ENCODE measurements around the gene GSTM4.
"Not testable (repeated sequence)": the region's sequence is repeated elsewhere in the genome, so short reads cannot be mapped to it uniquely, and the experiment has no call there.

Gene GSTM4

DNA sequence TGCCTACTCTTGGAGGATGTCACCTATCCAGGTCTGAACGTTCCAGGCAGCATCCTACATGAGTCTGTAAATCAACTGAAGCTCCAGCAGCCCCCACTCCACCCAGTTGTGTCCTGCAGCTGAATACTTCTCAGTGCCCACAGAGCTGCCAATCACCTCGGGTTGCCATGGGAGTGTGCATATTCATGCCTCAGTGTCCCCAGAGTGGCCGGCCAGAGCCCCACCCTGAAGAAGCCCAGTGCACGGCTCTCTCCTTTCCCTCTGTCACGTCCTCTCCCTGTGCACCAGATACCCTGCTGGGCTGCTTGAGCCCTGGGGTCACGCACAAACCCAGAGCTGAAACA is 16.1 kb upstream of the GSTM4 start:
- DNase-seq: no peak

- peak; percentile 21 for DNase-seq
Observed at GRCh38 chr1:109640285-109640865, 15.5 kb upstream of the GSTM4 start.

DNA sequence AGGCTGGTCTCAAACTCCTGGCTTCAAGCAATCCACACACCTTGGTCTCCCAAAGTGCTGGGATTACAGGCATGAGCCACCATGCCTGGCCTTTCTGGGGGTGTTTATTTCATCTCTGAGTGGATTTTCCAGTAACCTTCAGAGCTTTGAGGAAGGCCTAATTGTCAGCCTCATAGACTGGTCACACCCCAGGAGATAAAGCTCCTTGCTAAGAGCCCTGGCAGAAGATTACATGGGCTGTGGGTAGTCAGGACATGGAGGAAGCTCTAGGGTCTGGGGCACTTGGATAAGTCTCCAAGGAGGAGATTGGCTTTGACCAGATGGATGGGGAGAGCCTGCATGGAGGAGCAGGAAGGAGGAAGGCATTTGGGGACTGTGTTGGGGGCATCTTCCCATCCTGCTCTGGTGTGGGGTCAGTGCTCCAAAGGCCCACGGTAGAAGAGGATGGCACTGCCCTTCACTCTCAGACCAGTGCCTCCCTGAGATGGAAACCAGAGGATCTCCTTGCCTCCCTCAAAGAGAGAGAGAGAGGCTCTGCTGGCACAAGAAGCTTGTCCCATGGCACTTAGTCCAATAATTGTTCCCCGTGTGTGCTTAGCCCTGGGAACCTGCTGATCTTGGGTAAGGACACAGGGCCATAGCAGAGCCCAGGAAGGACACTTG is 14.7 kb upstream of the GSTM4 start:
- DNase-seq: no peak

DNA sequence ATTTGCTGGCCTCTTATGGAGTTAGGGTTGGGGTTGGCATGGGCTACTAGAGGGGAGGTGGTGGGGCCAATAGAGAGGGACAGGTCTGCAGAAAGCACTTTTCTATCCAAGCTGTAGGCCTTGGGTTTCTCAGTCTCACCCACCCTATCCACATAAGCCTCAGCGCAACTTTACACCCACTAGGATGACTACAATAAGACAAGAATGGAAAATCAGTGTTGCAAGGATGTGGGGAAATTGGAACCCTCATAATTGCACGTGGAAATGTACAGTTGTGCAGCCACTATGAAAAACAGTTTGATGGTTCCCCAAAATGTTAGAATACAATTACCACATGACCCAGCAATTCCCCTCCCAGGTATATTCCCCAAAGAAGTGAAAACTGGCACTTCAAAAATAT is 14.0 kb upstream of the GSTM4 start:
- DNase-seq: no peak

DNA sequence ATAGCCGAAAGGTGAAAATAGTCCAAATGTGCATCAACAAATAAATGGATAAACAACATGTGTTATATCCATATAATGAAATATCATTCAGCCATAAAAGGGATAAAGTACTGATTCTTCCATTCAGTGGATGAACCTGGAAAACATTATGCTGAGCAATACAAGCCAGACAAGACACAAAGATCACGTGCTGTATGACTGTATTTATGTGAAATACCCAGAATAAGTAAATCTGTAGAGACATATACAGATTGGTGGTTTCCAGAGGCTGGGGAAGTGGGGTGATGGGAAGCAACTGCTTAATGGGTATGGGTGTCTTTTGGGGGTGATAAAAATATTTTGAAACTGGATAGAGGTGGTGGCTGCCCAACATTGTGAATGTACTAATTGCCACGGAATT is 13.3 kb upstream of the GSTM4 start:
- DNase-seq: no peak

DNA sequence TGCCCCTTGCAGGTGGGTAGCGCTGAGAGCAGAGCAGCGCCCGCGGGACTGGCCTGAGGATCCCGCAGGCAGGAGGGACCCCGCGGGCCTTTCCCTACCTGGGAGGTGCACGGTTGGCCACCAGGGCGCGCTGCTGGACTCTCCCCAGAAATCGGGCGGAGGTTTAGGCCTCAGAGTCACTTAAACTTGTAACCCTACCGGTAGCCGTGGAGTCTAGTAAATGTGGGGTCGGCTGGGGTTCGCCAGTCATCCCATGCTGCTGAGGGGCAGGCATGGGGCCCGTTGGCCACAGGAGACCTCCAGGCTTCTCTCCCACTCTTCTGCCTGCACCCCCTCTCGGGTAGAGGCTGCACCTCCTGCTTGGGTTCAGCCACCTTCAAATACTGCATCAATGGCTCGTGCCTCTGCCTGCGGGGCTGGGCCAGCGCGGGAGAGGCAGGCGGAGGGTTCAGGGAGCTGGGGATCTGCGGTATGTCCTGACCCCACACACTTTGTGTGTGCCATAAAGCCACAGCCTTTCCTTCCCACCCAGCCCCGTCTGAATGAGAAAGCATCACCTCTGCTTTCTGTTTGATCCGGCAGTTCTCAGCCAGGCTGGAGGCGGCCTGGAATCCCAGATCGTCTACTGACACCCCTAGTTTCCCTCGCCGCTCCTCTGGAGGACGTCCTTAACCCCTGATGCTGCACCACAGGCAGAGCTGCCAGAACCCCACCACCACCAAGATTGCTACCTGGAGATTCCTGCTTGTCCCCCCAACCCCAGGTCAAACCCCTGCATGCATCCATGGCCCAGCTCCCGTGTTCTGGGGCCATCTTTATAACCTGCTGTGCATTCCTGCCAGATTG is 12.3 kb upstream of the GSTM4 start:
- peak; percentile 58 for DNase-seq

DNA sequence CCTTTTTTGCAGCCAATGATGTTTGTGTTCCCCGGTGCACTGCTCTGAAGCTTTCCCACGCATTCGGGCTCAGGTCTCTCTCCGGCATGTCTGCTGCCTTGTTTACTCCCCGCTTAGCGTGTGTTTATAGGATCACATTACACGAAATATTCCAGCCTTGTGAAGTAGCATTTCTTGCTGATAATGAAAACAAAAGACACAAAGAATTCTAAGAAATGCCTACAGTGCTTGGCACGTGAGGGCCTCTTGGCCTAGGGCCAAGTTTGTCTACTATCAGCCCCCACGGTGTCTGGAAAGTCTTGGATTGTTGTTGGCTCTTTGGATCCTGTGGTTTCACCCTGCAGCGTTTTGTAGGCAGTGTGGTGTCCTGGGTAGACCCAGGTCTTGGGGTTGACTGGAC is 11.2 kb upstream of the GSTM4 start:
- no peak for DNase-seq

DNA sequence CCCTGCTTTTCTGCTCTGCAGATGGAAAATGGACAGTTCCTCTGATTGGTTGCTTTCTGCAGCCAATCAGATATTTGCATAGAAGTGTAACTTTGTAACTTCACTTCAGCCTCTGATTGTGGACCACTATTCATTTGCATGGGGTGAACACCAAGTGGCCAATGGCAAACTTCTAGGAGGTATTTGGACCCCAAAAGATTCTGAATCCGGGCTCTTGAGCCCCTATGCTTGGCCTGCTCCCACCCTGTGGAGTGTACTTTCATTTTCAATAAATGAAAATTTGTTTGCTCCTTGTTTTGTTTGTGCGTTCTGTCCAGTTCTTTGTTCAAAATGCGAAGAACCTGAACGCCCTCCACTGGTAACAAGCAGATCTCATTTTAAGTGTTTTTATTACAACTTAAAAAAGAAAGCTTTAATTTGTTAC is 6.4 kb upstream of the GSTM4 start:
- no peak for DNase-seq

DNA sequence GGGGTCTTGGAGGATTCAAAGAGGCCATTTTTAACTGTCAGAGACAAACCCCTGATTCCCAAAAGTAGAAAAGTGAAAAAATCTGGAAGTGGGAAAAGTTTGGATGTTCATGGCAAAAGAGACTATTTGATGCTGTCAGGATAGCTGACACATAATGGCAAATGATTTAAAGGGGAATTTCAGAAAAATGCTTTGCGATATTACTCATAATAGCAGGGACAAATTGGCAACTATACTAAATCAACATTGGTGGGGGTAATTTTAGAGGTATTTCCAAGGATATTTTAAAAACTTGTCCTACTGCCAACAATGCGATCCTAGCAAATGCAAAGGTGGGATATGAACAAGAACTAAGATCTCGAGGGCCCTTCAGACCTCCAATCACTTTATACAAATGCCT is 5.3 kb upstream of the GSTM4 start:
- no peak for DNase-seq

DNA sequence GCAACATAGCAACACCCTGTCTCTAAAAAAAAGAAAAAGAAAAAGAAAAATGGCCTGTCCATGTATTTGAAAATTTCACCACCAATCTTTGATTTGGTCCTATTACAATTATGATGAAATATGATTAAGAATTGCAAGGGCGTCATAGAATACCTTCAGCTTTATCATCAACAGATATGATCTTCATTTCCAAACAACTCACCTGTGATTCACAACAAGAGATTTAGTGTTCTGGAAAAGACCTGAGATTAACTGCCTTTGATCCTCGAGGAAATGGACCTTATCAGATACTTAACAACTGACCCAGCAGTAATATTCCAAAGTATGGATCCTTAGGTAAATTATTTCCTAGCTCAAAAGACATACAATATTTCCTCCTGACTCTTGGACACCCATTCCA is 3.5 kb upstream of the GSTM4 start:
- no peak for DNase-seq

DNA sequence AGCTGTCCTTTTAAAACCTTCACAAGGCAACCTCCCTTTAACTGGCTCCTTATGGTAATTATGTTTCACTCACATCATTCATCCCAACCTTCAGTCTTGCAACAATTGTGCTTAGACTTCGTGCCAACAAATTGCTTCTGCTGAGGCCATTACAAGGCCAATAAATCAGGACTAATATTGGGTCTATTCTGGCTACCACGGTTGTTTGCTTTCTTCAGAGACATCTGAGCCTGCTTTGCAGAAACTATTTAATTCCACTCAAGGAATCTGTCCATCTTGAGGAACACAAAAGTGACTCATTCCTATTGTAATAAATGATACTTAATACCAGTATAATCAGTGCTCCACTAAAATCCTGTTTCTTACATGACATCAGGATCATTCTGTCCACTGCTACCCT is 2.6 kb upstream of the GSTM4 start:
- no peak for DNase-seq

DNA sequence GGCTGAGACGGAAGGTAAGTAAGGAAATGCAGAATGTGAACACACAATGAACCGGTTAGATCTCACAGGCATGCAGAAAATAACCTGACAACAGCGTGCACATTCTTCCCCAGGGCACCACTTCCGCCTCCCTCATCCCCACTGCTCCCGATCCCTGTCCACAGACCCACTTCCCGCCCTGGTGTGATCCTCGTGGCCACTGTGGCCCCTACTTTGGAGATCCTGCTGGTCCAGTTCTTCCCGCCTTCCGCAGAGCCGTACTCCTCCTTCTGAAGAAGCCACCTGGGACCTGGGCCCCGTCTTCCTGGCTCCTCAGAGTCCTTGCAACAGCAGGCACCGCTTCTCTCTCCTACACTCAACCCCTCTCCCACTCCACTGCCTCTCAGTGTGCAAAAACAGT is 1.4 kb upstream of the GSTM4 start:
- no peak for DNase-seq

DNA sequence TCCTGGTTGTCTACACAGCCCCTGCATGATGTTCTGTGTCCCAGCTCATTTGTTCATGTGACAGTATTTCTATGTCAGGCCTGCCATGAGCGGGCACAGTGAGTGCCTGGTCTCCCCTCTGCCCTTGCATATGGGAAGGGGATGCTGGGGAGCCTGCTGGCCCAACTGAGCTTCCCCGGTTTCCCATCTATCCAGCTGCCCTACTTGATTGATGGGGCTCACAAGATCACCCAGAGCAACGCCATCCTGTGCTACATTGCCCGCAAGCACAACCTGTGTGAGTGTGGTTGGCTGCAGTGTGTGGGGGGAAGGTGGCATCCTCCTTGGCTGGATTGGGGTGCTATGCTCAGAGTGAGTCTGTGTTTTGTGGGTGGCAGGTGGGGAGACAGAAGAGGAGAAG is 1.5 kb downstream of the GSTM4 start:
- no peak for DNase-seq

DNA sequence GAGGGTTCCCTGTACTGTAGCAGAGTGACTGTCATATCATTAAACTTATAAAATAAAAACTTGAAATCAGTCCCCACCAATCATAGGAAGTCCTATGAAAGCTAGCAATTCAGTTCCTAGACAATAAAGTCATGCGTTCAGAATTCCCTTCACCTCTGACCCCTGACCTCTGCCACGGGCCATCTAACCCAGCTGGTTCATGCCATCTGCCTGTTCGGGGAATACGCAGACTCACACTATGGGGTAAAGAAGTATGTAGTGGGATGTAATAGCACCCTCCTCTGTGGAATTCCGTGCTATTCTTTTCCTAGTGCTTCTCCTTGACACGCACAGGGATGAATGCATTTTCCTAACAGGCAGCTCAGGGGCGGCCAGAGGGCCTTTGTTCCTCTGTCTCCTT is 2.1 kb downstream of the GSTM4 start:
- DNase-seq: no peak

- no peak for DNase-seq
Observed at GRCh38 chr1:109658533-109659042, 2.7 kb downstream of the GSTM4 start.

DNA sequence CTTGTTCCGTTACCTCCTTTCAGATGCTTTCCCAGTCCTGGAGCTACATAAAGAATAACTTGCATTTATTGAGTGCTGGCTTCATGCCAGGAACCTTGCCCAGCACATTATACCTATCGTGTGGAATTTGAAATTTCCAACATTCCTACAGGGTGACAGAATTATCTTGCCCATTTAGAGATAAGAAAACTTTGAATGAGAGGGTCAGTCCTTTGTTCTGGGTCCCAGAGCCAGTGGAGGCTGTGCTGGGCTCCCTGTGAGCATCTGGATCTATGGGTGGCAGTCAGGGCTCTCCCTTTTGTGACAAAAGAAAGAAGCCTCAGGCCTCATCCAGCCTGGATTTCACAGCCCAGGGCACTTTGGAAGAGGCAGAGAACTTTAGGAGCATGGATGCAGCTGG is 3.2 kb downstream of the GSTM4 start:
- DNase-seq: no peak

- no peak for DNase-seq
Observed at GRCh38 chr1:109659997-109660690, 4.2 kb downstream of the GSTM4 start.

GRCh38 chr1:109660691-109661026 is 4.8 kb downstream of the GSTM4 start:
- DNase-seq: not testable (repeated sequence)

DNA sequence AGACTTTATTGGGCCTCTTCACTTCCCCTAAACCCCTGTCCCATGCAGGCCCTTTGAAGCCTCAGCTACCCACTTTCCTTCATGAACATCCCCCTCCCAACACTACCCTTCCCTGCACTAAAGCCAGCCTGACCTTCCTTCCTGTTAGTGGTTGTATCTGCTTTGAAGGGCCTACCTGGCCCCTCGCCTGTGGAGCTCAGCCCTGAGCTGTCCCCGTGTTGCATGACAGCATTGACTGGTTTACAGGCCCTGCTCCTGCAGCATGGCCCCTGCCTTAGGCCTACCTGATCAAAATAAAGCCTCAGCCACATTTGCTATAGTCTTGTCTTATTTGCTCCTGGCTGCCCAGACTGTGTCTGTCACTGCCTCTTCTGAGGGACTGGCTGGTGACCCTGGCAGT is 5.5 kb downstream of the GSTM4 start:
- DNase-seq: no peak

DNA sequence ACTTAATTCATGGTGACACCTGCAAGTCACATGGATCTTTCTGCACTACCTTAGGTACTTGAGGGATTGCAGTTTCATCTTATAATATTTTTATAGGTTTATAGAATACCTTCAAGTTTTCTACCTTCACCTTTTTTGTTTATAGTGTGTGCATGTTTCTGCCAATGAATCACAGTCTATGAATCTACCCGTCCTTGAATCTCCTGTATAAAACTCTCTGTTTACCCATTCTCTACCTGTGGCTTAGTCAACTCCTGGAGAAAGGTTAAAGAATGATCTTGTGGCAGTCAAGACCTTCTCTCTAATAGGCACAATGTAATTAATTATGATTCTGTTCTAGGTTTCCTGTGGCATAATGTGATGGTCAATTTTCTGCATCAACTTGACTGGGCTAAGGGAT is 8.8 kb downstream of the GSTM4 start:
- no peak for DNase-seq

- DNase-seq: peak; percentile 57
Observed at GRCh38 chr1:109667452-109668122, 11.7 kb downstream of the GSTM4 start, which contains the start of gene GSTM2. GSTM2 (plus strand) TSS chr1:109668057; CDS start chr1:109668116, 59 bp downstream.

DNA sequence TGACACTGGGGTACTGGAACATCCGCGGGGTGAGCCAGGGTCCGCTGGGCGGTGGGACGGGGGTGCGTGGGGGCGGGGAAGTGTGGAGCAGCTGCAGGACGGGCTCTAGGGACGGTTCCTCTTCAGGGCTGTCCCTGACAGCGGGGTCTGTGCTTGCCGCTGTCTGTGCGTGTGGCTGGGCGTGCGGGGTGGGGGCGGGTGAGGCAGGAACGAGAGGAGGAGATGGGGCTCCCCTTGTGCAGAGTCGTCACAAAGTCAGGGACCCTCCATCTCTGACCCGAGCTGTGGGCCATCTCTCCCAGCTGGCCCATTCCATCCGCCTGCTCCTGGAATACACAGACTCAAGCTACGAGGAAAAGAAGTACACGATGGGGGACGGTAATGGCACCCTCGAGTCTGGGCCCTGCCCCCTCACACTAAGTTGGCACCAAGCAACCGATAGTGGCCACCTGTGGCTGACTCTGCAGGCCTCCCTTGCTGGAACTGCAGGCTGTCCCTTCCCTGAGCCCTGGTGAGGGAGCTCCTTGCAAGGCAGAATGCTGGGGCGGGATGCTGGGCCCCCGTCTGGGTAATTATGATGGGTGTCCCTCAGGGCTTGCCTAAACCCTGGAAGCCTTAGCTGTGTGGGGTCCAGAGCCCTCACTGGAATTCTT is 12.3 kb downstream of the GSTM4 start:
- DNase-seq: no peak
